ENCODE data around the gene HEATR3.

HEATR3 gene

DNA sequence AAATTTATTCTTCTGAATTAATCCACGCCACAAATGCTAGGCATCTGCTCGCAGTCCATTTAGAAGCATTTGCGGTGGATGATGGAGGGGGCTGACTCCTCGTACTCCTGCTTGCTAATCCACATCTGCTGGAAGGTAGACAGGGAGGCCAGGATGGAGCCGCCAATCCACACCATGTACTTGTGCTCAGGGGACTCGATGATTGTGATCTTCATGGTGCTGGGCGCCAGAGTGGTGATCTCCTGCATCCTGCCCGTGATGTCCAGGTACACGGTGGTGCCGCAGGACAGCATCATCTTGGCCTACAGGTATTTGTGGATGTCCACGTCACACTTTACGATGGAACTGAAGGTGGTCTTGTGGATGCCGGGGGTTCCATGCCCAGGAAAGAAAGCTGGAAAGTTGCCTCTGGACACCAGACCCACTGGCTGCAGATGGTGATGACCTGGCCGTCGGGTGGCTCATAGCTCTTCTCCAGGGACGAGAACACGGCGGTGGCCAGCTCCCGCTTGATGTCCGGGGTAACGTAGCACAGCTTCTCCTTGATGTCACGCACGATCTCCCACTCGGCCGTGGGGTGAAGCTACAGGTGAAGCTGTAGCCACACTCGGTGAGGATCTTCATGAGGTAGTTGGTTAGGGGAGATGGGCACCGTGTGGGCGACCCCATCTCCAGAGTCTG lies 7.5 kb upstream of the HEATR3 start:
- no peak for DNase-seq

DNA sequence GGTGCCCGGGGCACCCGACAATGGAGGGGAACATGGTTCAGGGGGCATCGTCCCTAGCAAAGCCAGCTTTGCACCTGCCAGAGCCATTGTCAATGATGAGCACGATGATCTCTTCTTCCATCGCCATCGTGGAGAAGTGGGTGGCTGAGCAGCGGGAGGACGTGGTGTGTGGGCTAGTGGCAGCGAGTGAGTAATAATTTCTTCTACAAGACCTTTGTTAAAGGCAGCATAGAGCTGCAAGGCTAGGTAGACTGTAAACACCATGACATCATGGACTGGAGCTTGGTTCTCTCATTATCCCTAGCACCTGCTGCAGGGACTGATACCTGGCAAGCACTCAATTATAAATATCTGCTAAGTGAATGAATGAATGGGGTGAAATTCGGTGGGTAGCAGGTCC lies 6.7 kb upstream of the HEATR3 start:
- DNase-seq, result no peak

DNA sequence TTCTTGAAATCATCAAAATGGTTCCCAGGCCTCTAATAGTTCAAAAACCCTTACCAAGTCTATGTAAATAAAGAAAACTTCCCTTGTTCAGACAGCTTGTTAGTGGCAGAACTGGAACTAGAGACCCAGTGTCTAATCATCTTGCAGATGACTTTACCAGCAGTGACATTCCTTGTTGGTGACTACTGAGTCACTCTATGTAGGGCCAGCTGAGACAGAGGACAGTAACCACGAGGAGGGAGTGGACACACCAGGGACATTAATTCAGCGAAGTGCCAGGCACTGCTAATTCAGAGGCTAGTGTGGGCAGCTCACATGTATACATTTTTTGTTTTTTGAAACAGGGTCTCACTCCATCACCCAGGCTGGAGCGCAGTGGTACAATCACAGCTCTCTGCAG lies 6.1 kb upstream of the HEATR3 start:
- no peak for DNase-seq

DNA sequence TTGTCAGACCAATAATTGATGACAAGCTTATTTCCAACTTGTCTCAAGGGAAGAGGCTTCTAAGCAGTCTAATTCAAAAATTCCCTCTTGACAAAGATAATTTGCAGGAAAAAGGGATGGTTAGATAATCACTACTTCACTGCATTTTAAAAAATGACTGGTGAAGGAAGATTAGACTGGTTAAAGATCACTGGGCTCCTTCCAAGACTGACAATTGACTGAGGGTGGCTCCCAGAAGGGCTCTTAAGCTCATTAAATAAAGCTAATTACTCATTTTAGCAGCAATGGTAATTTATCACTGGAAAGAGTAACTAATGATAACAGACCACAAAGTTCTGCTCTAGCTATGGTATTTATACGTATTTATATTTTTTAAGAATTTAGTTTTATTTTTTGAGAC lies 4.4 kb upstream of the HEATR3 start:
- DNase-seq, result no peak

DNA sequence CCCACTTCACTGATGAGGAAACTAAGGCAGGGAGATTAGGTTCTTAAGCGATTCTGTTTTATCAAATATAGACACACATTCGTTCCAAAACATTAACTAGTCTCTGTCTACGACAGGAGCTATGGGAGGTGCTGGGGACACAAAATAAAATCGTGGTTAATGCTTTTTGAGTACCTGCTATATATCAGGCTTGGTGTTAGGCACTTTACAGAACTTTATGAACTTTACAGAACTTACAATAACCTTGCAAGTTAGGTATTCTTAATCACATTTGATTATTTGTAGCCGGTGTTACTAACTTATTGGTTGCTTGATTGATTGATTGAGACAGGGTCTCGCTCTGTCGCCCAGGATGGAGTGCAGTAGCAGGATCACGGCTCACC lies 538 bp upstream of the HEATR3 start:
- no peak for DNase-seq

DNA sequence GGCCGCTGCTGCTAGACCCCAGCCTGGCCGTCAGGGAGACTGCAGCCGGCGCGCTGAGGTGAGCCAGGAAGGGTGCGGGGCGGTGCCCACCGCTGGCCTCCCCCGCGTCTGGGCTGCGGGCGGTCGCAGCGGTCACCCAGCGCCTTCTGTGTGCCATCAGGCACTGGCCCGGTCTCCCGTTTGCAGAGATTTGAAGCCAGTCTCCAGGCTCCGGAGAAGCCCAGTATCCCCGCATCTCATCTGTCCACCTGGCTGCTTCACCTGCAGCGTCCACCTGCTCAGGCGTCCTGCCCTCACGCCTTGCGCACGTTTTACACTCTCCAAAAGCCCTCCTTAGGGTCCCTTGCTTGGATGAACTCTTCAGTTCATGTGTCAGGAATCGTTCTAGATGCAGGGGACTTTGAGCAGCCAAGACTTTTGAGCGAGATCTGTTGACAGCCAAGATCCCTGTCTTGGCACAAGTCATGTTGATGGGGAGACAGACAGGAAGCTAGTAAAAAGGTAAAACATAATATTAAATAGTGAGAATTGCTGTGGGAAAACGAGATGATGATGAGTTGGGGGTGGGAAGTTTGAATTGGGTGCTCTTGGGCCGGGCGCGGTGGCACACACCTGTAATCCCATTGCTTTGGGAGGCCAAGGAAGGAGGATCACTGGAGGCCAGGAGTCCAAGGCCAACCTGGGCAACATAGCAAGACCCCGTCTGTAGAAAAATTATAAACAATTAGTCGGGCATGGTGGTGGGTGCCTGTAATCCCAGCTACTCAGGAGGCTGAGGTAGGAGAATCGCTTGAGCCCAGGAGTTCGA lies 916 bp downstream of the HEATR3 start:
- DNase-seq, result no peak

DNA sequence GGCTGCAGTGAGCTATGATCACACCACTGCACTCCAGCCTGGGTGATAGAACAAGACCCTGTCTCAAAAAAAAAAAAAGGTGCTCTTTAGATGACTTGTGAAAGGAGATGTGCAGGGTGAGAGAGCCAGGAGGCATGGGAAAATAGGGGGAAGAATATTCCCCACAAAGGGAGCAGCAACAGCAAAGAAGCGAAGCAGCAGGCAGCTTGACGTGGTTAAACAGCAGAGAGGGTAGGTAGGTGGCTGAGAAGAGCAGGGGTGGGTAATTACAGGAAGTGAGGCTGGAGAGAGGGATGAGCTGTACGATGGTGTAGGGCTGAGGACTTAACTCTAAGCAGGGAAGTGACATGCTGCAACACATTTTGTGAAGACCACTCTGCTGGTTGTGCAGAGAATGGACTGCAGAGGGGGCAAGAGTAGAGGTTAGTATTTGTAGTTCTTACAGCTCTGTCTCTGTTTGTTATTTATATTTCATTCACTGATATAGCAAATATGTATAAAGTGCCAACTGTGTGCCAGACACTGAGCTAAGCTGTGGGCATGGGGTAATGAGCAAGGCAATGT lies 1.6 kb downstream of the HEATR3 start:
- DNase-seq, result no peak

DNA sequence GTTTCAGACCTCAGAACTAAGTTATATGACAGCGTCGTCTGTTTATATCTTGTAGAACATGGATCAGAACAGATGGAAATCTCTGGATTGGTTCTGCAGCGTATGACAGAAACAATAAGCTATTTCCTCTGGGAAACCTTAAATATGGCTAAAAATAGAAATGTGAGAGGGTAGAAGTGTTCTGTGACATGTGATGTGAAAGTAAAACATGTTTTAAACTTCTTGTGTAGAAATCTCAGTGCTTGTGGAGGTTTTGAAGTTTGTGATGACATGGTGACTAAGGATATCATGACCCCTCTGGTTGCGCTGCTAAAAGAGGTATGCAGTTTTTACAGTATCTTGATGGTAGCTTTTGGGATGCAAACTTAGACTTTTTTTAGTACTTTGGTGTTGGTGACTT lies 2.8 kb downstream of the HEATR3 start:
- DNase-seq, result no peak

DNA sequence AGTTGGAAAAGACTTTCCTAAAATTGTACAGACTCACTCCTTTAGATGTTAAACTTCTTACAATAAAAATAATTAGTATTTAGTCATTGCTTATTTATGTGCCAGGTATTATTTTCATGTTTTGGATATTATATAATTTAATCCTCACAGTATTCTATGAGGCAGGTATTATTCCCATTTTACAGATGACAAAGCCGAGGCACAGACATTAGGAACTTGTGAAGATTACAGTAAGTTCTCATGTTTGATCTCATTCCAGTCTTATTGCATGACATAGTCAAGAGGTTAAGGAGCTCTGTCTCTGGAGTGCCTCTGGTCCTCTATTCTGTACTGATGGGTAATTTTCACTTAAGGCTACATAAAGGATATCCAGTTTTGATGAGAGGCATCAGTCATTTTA lies 3.3 kb downstream of the HEATR3 start:
- DNase-seq, result no peak

DNA sequence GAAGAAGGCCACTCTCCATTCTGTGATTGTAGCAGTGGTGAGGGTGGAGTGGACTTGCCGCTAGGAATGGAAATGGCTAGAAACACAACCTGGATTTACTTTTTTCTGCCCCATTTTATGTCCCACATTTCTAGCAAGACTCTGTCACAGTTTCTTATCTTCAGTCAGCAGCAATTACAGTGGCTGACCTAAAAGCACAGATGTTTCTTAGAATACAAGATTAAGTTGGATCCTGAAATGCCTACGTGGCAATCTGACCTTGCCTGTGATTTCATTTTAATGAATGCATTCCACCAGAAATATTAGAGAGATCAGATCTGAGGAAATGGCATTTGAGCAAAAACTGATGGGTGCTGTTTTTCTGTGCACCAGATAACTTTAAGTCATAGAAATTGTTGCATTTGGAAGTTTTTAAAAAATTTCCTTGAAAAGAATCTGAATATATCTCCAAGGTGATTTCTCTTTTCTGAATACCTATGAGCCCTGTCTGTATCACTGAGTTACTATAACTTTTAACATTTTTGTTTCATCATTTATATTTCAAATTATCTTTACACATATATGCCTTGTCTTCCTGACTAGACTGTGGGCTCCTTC lies 5.4 kb downstream of the HEATR3 start:
- DNase-seq, result no peak

DNA sequence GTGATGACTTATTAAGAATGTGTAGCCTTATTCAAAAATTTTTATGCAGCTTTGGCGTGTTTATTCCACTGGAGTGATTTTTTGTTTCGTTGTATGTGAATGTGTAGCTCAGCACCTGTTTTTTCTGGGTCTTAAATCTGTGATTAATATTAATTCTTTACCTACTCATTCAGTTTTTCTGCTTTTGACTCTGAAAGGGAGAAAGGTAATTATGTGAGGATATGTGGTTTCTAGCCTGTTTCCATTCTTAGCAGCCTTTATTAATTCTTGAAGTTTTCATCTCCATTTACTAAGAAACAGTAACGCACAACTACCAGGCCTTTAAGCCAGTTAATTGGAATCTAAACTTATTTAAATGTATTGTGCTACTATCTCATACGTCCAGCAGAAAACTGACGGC lies 7.0 kb downstream of the HEATR3 start:
- no peak for DNase-seq

DNA sequence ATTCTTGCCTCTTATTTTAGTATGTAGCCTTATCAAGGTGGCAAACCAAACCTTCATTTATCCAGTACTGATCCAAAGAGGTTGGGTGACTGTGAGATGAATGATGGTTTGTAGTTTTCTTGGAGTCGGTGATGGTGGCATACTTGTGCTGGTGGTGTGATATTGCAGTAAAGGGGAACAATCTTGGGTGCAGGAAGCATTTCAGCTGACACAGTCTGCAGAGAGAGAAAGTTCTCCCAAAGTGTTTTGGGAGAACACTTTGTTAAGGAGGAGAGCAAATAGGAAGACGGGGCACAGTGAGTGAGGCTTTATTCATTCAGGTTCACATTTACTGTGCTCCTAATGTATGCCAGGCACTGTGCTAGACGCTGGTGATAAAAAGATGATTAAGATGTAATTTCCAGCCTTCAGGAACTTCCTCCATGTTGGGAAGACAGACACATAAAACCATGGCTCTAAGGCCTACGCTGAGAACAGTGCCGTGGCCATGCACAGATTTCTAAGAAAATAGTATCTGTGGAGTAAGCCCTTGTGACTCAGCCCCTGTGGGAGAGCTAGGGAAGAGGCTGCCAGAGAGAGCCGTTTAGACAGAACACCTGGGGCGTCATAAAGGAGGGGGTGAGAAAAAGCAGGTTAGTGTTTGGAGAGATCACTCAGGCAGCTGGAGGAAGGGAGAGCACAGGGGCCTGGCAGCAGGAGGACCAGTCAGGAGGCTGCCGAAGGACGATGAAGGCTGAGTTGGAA lies 13.8 kb downstream of the HEATR3 start:
- no peak for DNase-seq

DNA sequence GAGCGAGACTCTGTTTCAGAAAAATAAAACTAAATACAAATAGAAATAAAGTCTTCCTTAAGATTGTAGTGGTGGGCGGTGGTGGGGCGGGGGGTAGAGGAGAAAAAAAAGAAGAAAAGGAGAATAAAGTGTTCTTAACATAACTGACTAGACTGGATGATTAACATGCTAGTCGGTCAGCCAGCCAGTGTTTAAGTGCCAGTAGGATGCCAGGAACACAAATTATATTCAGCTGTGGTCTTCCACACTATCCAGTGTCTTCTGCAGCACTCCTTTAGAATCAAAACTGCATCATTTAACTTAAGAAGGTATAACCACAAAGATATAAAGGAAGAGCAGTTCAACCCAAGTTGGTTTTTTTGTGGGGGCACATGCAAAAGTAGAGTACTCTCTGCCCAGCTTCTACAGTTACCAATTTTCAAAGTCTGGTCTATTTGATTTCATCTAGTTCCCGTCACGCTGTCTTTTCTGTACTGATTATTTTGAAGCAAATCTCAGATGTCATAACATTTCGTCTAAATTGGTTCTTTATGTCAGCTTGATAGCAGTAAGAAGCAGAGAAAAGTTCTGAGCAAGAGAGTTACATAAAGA lies 15.8 kb downstream of the HEATR3 start:
- DNase-seq, result no peak

DNA sequence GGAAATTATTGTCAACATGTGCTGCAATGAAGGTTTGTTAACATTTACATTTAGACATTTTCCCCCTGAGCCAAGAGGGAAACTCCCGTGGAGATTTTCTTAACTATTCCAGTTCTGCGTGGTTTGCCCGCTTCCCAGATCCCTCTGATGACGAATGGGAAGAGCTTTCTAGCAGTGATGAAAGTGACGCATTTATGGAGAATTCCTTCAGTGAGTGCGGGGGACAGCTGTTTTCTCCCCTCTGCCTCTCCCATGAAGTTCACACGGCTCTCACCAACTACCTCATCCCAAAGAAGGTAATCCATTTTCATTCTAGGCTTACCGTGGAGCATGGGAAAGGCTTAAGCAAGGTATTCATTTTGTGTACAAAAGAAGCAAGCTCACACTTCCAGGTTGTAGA lies 18.2 kb downstream of the HEATR3 start:
- no peak for DNase-seq

DNA sequence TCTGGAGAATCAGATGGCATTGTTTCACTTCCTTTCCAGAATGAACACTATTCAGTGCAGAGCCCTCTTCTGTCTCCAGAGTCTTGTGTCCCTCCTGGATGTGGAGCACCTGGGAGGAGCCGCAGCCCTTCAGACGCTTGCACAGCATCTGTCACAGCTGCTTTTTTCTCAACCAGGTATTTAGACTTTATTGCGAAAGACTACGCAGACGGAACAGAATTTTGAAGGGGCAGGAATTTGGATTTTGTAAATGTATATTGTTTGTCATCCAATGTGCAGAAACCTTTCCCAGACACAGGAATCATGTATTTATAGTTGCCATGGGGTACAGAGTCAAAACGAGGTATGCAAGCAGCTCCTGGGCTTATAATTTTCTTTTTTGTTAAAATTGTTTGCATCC lies 20.4 kb downstream of the HEATR3 start:
- DNase-seq, result no peak

DNA sequence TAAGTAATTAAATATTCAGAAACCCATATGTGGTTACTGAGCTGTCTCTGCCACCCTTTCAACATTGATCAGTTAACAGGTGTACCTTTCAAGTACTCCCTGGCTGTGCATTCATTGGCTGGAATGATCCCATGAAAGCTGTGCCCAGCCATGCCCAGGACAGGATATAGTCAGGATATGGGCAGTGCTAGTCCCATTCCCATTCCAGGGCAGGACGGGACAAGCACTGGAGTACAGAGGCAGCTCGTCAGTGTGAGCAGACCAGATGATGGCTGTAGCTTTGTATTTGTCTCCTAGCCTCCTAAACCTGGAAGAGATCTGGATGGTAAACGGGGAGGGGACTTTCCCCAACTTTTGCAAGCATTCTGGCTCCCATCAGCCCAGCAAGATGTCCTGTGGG lies 22.5 kb downstream of the HEATR3 start:
- DNase-seq, result no peak

DNA sequence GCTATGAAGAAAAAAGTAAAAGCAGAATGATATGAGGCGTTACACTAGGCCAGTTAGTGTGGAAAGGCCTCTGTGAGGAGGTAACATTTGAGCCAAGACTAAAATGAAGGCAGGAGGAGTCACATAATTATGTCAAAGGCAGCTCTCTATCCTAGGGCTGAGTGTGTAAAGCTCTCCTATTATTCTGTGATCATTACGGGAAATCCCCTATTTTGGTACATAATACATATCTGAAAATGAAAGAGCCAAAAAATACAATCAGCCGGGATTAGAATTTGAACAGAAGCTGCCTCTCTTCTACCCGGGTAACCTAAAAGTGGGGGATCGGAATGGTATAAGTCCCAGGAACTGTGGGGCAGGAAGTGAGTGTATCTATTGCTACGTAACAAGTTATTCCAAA lies 27.1 kb downstream of the HEATR3 start:
- no peak for DNase-seq

DNA sequence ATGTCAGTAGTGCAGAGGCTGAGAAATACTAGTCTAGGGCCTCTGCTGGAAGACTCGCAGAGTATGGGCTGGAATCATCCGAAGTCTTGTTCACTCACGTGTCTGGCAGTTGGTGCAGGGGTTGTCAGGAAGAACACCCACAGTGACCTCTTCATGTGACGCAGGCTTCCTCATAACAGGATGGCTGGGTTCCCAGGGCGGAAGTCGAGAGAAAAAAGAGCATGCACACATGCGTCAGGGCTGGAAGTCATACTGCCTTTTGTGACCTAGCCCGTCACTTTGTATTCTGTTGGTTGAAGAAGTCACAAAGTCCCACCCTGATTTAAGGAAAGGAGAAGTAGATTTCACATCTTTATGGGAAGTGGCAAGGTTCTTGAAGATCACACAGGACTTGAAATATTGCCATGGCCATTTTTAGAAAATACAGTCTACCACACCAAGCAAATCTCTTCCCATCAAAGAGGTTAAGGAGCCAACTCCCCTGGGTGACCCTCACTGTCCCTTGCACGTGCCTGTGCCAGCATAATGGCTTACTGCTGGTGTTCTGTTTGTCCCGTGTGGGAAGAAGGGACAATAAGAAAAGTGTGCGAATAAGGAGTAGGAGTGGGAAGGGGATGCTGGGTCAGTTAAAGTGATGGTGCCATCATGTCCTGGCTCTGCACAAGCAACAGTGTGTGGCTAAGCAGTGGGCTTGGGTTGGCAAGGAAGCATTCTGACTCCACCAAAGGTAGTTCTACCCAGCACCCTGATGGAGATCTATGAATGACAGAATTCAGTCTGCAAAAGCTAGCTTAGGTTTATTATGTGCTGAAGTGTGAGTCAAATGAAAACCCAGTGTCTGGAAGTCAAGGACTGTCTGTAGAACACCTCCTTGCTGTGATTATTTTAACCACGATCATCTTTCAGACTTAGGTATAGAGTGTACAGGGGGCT lies 28.1 kb downstream of the HEATR3 start:
- peak in 1 of 2 donors; percentile 29 for DNase-seq

DNA sequence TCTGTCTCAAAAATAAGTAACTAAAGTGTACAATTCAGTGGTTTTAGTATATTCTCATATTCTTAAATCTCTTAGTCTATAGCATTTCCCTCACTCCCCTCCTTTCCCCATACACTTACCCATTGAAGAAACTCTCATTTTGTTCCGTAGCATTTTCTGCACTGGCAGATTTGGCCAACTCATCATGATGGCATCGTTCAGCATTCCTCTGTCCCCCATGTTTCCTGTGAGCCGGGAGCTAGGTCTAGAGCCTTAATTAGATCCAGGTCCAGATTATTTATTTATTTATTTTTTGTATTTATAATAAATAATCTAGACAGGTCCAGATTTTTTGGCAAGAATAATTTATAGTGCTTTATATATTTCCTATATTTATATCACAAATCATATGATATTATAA lies 31.0 kb downstream of the HEATR3 start:
- DNase-seq, result no peak

DNA sequence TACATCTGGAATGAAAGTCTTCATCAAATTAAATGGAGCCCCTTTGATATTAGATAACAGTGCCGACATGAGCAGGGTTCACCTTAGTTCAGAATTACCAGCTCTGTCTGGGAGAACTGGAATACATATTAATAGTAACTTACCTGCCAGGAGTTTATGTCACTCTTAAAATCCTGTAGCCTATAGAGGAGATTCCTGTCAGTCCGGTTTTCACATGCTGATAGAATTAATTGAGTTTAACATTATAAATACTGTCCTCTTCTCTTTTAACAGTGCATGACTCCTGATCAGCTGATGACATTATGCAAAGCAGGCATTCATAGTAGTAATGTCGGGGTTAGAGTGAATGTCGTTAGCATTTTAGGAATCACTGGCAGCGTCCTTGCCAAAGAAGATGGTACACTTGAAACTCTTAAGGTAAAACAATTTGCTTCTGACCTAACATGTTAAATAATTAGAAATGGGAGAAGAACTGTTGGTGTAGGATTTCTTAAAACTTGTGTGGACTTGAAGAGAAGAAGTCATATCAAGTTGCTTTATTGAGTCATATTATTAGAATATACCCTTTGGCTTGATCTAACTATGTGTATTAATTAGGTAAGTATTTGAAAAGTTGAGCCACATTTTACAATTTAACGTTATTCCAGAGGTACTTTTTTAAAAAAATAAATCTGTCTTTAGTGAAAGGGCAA lies 34.3 kb downstream of the HEATR3 start:
- no peak for DNase-seq
